ENCODE results near the gene HCST.
"Not testable (repeated sequence)": the region's sequence is repeated elsewhere in the genome, so short reads cannot be mapped to it uniquely, and the experiment has no call there.

HCST gene

GRCh38 chr19:35882114-35882832, 20.1 kb upstream of the HCST start:
- peak; percentile 41 for DNase-seq

- DNase-seq, result no peak
Observed at GRCh38 chr19:35883882-35884281, 18.4 kb upstream of the HCST start.

- no peak for DNase-seq
Observed at GRCh38 chr19:35885225-35885738, 17.0 kb upstream of the HCST start.

DNA sequence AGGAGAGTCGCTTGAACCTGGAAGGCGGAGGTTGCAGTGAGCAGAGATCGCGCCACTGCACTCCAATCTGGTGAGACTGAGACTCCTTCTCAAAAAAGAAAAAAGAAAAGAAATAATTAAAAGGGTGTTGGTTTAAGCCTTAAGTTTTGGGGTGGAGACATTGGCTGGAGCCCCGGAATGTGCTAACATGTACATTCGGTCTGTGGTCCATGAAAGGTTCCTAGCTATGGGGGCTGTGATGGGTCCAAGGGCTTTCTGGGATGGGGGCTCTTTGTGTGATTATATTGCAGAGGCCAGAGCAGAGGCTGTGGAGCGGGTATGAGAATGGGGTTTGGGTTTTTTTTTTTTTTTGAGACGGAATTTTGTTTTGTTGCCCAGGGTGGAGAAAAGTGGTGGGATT, 16.4 kb upstream of the HCST start:
- DNase-seq, result no peak

DNA sequence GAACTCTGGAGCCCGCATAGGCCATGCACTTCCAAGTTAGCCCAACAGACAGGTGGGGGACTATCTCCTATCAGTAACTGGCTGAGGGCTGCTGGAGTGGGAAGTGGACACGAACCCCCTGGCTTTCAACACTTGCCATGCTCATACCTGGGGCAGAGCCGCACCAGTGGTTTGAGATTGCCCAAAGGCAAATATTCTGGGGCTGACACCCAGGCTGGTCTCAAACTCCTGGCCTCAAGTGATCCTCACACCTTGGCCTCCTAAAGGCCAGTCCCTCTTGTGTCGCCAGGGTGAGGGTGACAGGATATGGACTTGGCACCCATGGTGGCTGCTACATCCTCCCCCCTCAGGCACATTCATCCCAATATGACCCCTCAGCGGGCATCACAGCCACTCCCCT, 15.1 kb upstream of the HCST start:
- no peak for DNase-seq

DNA sequence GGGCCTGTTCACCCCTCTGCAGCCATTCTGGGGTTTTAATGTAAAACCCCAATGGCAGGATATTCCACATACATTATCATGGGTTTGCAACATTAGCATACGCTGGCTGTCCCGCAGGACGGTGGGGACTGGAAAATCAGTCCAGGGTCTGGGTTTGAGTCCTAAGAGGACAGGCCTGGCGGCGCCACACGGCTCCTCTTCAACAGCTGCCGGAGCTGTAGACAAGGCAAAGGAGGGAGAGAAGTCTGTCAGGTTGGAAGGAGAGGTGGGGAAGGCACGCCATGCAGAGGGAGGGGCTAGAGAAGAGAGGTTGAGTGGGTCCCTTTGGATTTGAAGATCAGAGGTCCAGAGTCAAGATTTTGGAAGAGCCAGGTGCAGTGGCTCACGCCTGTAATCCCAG, 13.9 kb upstream of the HCST start:
- no peak for DNase-seq

GRCh38 chr19:35889370-35890112, 12.8 kb upstream of the HCST start:
- DNase-seq, result no peak

DNA sequence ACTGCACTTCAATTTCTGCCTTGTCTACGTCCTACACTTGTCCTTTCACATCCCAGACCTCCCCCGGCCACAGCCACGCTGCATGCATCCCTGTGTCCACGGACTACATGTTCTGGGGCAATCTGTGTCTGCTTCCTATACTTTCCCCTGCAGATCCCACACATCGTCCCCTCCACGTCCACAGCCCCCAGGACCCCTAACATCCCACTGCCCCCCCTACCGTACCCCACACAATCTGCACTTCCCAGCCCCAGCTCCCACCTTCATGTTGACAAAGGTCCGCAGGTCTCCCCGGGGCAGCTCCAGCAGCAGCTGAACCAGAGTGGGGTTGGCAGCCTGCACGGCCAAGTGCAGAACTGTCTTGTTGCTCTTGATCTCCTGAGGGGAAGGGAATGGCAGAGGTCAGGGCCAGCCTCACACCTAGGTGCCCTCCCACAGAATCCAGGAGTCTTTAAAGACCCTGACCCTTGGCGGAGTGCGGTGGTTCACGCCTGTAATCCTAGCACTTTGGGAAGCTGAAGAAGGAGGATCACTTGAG, 12.1 kb upstream of the HCST start:
- DNase-seq, result no peak

GRCh38 chr19:35891819-35892218, 10.5 kb upstream of the HCST start:
- not testable (repeated sequence) for DNase-seq

DNA sequence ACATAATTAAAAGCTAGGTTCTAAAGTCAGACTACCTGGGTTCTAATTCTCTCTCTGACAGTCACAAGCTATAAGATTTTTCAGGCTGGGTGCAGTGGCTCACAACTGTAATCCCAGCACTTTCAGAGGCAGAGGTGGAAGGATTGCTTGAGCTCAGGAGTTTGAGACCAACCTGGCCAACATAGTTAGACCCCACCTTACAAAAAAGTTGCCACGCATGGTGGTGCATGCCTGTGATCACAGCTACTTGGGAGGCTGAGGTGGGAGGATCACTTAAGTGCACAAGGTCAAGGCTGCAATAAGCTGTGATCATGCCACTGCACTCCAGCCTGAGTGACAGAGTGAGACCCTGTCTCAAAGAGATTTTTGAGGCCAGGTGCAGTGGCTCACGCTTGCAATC, 8.0 kb upstream of the HCST start:
- no peak for DNase-seq

GRCh38 chr19:35895911-35896642, 6.3 kb upstream of the HCST start:
- DNase-seq, result no peak

DNA sequence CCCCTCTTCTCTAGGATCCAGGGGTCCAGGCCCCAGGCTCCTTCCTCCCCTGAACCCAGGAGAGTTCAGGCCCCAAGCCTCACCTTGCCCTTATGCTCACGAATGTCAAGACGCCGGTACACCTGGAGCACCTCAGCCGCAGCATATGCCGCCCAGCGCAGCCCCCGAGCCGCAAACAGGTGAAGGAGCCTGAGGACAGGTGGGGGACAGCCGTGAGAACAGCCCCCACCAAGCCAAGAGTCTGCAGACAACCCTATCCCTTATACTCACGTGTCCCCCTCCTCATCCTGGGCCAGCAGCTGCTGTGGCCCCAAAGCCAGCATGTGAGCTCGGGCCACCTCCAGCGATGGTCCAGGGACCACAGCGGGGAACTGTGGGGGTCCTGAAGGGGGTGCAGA, 5.7 kb upstream of the HCST start:
- no peak for DNase-seq

DNA sequence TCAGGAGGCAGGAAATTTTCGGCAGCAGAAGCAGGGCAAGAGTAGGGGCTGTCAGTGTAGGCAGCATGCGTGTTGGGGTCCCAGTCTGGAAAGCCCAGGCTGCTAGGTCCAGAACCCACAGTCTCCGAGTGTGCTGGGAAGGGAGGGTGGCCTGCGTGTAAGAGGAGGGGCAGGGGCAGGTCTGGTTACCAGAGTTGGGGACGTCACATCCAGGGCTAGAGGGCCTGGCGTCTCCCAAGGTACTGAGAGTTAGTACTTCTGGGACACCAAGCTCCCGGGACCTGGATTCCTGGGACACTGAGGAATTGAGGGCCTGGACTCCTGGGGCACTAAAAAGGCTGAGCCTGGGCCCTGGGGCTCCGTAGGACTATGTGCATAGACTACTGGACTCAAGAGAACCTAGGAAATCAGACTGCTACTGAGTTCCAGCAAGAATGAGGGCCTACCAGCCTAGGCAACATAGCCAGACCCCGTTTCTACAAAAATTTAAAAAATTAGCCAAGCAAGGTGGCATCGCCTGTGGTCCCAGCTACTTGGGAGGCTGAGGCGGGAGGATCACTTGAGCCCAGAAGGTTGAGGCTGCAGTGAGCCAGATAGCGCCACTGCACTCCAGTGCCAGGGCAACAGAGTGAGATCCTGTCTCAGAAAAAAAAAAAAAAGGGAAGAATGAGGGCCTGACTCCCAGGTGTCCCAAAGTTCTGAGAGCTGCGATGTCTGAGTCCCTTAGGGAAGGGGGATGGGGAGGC, 4.5 kb upstream of the HCST start:
- DNase-seq, result no peak

GRCh38 chr19:35898499-35898809, 3.9 kb upstream of the HCST start:
- DNase-seq, result no peak

DNA sequence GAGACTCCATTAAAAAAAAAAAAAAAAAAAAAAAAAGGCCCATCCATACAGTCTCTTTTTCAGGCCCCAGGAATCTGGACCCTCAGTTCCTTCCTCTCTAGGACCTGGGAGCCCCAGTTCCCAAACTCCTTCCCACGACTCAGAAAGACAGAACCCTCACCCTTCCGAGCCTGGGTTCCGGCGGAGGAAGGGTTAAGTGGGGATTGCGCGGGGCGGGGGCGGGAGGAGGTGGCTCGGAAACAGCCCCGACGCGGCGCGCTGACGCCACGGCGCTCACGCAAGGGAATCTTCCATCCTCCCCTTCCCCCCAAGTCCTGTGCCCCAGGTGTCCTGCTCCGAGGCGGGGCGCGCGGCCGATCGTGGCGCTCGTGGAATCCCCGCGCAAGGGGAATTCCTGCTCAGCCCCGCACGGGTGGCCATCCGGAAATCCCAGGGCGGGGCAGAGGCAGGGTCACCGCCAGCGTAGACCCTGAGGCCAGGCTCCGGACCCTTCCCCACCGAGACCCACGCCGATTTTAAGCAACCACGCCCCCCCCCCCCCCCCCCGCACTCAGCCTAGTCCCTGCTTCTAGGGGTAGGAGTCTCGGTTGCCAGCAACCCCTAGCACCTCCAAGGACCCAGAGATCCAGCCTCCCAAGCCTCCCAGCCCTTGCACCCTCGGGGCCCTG, 2.6 kb upstream of the HCST start:
- DNase-seq, result peak; percentile 81

DNA sequence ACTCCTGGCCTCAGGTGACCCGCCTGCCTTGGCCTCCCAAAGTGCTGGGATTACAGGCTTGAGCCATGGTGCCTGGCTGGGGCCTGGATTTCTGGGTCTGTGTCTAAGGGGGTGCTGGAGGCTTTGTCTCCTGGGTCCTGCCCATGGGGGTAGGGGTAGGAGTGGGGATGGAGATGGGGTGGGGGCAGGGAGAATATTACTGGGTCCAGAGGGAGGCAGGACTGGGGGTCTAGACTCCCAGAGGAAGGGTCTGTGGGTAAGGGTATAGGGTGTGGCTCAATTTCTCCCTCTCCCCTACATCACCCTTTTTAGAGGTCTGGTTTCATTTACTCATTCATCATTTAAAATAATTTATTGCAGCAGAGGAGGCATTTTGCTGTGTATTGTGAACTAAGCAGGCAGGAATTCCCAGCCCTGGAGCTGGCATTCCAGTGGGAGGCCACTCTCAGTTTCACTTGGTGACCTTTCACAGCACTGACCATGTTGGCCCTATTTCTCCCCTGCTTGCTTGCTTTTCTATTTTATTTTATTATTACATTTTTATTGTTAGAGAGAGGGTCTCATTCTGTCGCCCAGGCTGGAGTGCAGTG, 1.2 kb upstream of the HCST start:
- no peak for DNase-seq

DNA sequence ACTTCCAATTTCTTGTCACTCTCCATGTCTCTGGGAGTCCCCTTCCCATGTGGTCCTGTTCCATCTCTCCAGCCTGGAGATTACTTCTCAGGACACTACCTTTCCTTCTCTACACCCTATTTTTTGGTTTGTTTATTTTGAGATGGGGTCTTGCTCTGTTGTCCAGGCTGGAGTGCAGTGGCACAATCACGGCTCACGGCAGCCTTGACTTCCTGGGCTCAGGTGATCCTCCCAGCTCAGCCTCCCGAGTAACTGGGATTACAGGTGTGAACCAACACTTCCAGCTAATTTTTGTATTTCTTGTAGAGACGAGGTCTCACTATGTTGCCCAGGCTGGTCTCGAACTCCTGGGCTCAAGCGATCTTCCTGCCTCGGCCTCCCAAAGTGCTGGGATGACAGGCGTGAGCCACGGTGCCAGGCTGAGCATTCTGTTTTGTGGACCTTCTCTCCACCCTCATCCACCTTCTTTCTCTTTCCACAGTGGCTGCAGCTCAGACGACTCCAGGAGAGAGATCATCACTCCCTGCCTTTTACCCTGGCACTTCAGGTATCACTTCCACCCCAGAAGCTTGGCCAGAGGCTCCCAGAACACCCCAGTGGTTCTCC, 644 bp downstream of the HCST start:
- no peak for DNase-seq

GRCh38 chr19:35903550-35904179, 1.3 kb downstream of the HCST start:
- DNase-seq, result peak; percentile 91

DNA sequence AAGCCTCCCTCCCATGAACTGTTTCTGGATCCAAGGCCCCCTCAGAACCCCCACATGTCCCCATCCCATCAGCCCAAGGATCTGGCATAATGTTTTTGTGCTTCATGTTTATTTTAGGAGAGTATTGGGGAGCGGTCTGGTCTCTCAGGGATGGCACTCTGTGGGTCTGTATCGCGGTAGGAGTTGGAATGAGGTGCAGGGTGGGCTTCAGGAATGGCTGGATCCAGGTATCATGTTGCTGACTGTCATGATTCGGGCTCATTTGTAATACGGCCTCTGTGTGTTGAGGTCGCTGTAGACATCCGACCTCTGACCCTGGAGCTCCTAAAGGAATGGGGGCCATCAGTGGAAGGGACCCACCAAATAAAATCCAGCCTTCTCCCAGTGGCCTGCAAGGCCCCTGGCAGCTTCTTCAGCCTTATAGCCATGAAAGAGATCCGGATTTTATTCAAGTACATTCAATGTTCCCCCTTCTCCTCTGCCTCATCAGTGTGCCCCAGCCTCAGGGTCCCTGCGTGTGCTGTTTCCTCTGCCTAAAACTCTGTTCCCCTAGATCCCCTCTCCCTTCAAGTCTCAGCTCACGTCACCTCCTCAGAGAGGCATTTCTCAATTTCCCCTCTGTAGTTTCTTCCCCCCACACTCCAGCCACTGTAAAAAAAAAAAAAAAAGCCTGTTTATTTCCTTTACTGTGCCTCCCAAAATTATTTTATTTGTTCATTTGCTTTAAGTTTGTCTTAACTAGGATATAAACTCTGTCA, 2.2 kb downstream of the HCST start:
- no peak for DNase-seq

DNA sequence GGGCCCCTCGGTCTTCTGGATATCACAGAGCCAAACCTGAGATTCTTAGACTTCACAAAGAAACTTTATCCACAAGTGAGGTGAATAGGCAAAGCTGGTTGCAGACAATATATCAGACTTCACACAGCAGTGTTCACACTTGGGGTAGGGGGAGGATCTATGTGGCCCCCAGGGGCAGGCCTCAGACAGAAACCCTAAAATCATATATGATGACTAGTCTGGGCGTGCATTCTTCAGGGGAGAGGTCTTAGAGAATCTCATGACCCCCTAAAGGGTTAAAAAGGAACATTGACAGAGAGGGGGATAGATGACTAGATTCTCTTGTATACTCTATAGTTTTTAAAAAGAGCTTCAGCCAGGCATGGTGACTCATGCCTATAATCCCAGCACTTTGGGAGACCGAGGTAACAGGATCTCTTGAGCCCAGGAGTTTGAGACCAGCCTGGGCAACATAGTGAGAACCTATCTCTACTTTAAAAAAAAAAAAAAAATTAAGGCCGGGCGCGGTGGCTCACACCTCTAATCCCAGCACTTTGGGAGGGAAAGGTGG, 2.9 kb downstream of the HCST start:
- no peak for DNase-seq

Measured in activated gamma-delta T cell treated with Interleukin-2 at 50 U/mL for 16 hours (primary cell).